G401.6 (cell line): ENCODE results near the gene AP1S1.
"Not testable (repeated sequence)": the region's sequence is repeated elsewhere in the genome, so short reads cannot be mapped to it uniquely, and the experiment has no call there.

Experiments used
- FAIRE-seq: peaks from 2 replicates; lab custom pipeline; 2012; peaks lifted over from hg19 to GRCh38; lab: Jason Lieb, UNC

The AP1S1 gene

DNA sequence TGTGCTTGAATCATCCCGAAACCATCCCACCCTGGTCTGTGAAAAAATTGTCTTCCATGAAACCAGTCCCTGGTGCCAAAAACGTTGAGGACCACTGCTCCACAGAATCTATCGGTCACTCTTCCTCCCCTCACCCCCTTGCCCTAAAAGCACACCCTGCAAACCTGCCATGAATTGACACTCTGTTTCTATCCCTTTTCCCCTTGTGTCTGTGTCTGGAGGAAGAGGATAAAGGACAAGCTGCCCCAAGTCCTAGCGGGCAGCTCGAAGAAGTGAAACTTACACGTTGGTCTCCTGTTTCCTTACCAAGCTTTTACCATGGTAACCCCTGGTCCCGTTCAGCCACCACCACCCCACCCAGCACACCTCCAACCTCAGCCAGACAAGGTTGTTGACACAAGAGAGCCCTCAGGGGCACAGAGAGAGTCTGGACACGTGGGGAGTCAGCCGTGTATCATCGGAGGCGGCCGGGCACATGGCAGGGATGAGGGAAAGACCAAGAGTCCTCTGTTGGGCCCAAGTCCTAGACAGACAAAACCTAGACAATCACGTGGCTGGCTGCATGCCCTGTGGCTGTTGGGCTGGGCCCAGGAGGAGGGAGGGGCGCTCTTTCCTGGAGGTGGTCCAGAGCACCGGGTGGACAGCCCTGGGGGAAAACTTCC, 28.2 kb upstream of the AP1S1 start:
- FAIRE-seq: no peak

DNA sequence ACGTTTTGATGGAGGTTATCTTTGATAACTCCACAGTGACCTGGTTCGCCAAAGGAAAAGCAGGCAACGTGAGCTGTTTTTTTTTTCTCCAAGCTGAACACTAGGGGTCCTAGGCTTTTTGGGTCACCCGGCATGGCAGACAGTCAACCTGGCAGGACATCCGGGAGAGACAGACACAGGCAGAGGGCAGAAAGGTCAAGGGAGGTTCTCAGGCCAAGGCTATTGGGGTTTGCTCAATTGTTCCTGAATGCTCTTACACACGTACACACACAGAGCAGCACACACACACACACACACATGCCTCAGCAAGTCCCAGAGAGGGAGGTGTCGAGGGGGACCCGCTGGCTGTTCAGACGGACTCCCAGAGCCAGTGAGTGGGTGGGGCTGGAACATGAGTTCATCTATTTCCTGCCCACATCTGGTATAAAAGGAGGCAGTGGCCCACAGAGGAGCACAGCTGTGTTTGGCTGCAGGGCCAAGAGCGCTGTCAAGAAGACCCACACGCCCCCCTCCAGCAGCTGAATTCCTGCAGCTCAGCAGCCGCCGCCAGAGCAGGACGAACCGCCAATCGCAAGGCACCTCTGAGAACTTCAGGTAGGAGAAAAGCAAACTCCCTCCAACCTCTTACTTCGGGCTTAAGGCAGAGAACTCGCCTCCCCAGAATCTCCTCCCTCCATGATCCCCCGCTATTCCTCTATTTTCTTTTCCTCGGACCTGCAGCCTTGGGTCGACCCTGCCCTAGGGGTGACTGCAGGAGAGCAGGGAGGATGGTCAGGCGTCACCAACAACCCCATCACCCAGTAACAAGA, 27.4 kb upstream of the AP1S1 start, which contains the start of gene SERPINE1:
TSS of gene SERPINE1 (plus strand) at position 454 of the 809 bp plus-strand sequence. CDS start 1,290 bp downstream, outside the sequence.
- FAIRE-seq: peak; percentile 83

DNA sequence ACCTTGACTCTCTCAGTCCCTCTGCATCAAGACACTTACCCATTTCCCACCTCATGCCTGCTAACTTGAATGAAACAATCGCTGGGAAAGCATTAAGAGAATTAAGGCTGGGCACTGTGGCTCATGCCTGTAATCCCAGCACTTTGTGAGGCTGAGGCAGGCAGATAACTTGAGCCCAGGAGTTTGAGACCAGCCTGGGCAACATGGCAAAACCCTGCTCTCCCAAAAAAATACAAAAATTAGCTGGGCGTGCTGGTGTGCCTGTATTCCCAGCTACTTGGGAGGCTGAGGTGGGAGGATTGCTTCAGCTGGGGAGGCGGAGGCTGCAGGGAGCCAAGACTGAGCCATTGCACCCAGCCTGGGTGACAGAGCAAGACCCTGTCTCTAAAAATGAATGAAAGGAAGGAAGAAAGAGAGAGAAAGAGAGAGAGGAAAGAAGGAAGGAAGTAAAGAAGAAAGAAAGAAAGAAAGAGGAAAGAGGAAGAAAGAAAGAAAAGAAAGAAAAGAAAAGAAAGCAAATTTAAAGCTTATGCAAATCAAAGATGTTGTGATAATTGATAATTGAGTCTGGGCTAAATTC, 26.7 kb upstream of the AP1S1 start:
- FAIRE-seq: no peak

DNA sequence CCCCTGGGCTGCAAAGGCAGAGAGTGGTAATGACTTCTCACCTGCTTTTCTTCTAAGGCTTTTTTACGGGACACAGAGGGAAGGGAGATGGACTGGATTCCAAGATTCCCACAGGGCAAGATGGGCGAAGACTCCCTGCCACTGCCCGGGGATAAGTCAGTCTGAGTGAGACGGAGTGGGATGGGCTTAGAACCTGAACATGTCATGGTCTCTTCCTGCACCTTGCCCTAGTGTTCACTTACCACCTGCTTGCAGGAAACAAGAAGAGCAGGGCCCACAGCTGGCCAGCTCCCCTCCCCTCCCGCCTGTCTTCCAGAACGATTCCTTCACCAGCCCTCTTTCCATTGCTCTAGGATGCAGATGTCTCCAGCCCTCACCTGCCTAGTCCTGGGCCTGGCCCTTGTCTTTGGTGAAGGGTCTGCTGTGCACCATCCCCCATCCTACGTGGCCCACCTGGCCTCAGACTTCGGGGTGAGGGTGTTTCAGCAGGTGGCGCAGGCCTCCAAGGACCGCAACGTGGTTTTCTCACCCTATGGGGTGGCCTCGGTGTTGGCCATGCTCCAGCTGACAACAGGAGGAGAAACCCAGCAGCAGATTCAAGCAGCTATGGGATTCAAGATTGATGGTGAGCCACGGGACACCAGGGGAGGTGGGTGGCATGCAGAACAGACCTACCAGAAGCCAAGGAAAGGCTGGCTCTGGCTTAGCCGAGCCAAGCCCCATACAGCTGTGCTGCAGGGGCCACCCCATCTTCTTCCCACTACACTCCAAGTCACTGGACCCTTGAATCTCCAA, 26.0 kb upstream of the AP1S1 start:
- FAIRE-seq: no peak

DNA sequence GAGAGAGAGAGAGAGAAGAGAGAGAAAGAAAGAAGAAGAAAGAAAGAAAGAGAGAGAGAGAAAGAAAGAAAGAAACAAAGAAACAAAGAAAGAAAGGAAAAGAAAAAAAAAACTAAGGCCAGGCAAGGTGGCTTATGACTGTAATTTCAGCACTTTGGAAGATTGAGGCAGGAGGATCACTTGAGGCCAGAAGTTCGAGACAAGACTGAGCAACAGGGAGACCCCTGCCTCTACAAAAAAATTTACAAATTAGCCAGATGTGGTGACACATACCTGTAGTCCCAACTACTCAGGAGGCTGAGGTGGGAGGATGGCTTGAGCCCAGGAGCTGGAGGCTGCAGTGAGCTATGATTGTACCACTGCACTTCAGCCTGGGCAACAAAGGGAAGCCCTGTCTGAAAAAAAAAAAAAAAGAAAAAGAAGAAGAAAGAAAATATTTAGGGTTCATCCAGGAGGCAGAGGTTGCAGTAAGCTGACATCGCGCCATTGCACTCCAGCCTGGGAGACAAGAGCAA, 24.6 kb upstream of the AP1S1 start:
- no peak for FAIRE-seq

DNA sequence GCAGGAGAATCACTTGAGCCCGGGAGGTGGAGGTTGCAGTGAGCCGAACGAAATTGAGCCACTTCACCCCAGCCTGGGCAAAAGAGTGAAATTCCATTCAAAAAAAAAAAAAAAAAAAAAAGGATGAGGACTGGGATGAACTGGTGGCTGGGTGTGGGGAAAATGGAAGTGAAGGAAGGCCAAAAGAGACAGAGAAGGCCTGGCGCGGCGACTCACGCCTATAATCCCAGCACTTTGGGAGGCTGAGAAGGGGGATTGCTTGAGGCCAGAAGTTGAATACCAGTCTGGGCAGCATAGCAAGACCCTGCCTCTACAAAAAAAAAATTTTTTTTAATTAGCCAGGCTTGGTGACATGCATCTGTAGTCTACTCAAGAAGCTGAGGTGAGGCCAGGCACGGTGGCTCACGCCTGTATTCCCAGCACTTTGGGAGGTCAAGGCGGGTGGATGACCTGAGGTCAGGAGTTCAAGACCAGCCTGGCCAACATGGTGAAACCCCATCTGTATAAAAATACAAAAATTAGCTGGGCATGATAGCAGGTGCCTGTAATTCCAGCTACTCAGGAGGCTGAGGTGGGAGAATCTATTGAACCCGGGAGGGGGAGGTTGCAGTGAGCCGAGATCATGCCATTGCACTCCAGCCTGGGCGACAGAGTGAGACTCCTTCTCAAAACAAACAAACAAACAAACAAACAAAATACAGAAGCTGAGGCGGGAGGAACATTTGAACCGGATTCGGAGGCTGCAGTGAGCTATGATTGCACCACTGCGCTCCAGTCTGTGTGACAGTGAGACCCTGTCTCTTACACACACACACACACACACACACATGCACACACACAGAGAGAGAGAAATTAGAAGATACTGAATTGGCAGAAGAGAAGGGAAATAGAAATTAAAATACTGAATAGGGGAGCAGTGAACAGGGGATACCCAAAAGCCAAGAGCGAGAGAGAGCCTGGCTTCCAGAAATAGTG, 21.4 kb upstream of the AP1S1 start:
- not testable (repeated sequence) for FAIRE-seq

DNA sequence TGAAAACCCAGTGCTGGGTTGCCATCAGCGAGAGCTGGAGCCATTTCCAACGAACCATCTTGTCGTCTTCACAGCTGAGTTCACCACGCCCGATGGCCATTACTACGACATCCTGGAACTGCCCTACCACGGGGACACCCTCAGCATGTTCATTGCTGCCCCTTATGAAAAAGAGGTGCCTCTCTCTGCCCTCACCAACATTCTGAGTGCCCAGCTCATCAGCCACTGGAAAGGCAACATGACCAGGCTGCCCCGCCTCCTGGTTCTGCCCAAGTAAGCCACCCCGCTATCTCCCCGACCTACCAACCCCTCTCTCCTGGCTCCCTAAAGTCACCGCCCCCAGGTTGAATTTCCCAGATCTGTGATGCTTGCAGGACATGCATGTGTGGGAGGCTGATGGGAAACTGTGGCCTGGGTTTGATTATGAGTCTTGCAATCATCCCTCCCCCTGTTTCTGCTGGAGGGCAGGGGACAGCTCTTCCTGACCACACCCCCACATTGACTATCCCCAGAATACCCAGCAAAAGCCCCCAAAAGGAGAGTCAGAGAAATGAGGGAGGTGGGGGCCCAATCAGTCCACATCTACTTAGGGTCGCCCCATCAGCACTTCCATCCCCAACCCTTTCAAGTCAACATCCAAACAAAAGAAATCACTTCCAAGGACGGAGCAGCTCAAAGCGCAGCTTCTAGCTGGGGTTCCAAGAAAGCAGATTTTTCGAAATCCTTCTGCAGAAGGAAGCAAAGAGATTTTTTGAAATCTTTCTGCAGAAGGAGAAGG, 20.5 kb upstream of the AP1S1 start:
- FAIRE-seq: no peak

DNA sequence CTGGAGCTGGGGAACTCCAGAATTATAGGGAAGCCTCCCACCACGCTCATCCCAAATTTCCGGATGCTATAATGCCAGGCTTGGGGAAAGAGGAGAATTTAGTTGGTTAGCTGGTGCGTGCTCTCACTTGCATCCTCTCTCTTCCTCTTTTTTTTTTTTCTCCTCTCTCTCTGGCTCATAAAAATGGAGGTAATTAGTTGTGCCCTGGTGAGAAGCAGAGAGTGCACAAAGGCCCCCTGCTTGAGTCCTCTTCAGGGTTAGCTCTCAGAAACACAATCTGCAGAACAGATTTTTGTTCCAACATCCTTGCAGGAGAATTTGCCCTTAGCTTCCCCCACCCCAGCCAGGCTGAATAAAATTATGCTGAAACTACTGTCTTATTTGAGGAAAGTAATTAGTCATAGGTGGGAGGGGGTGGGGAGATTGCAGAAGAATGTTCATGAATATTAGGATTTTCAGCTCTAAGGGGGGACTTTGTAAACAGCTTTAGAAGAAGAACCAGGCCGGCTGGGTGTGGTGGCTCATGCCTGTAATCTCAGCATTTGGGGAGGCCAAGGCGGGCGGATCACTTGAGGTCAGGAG, 19.8 kb upstream of the AP1S1 start:
- no peak for FAIRE-seq

DNA sequence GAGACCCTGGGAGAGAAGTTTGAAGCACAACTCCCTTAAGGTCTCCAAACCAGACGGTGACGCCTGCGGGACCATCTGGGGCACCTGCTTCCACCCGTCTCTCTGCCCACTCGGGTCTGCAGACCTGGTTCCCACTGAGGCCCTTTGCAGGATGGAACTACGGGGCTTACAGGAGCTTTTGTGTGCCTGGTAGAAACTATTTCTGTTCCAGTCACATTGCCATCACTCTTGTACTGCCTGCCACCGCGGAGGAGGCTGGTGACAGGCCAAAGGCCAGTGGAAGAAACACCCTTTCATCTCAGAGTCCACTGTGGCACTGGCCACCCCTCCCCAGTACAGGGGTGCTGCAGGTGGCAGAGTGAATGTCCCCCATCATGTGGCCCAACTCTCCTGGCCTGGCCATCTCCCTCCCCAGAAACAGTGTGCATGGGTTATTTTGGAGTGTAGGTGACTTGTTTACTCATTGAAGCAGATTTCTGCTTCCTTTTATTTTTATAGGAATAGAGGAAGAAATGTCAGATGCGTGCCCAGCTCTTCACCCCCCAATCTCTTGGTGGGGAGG, 16.5 kb upstream of the AP1S1 start:
- no peak for FAIRE-seq

DNA sequence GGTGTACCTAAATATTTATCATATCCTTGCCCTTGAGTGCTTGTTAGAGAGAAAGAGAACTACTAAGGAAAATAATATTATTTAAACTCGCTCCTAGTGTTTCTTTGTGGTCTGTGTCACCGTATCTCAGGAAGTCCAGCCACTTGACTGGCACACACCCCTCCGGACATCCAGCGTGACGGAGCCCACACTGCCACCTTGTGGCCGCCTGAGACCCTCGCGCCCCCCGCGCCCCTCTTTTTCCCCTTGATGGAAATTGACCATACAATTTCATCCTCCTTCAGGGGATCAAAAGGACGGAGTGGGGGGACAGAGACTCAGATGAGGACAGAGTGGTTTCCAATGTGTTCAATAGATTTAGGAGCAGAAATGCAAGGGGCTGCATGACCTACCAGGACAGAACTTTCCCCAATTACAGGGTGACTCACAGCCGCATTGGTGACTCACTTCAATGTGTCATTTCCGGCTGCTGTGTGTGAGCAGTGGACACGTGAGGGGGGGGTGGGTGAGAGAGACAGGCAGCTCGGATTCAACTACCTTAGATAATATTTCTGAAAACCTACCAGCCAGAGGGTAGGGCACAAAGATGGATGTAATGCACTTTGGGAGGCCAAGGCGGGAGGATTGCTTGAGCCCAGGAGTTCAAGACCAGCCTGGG, 15.9 kb upstream of the AP1S1 start:
- peak; percentile 93 for FAIRE-seq

DNA sequence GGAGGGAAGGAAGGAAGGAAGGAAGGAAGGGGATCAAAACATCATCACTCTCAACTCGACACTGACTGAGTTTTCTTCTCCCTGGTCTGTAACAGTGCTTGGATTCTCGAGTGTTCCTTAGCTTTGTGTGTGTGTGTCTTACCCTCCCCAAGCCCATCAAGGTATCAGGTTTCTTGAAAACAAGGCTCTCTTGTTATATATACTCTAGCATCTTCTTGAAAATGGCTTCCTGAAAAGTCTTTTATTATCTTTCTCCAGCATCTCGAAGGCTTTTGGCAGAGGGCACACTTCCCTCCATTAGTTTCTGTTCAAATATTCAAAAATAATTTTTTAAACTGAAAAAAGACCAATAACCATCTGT, 14.0 kb upstream of the AP1S1 start:
- FAIRE-seq: no peak

DNA sequence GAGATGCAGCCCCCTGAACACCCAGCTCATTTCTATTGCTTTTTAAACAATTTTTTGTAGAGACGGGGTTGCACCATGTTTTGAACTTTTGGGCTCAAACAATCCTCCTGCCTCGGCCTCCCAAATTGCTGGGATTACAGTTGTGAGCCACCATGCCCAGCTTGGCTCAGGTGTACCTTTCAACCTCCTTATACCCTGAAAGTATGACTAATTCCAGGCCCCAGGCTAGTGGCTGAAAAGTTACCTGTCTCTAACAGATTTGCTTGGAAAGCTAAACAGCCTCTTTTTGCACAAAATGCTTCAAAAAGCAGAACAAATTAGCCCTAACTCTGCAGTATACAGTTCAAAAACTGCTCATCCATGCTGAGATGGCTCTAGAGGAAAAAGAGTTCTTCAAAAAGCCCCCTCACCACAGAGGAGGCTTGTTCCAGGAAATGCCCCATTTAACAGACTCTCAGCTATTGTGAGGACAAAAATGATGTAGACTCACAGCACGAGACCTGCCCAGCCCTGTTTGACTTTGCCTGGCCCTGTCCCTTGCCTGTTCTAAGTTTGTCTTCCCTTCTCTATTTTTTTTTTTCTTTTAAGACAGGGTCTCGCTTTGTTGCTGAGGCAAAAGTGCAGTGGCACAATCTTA, 13.4 kb upstream of the AP1S1 start:
- no peak for FAIRE-seq

DNA sequence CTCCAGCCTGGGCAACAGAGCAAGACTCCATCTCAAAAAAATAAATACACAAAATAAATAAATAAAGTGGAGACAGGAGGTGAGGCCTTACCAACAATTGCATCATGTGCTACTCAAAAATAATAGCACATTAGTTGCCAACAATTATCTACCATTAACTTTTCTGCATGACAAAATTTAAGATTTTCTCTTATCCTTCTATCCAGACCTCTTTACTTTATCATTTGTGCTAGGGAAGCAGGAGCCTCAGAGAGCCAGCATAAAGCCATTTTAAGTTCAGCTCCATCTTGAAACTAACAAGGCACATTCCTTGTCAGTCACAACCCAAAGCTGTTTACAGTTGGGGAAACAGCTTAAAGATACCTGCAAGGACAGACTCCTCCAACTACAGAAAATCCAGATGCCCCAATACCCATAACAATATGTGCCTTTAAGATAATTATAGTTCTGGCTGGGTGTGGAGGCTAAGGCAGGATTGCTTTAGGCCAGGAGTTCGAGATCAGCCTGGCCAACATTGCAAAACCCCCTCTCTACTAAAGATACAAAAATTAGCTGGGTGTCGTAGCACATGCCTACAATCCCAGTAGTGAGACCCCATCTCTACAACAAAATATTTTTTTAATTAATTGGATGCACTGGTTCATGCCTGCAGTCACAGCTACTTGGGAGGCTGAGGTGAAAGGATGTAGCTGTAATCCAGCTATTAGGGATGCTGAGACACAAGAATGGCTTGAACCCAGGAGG, 2.2 kb upstream of the AP1S1 start:
- no peak for FAIRE-seq

DNA sequence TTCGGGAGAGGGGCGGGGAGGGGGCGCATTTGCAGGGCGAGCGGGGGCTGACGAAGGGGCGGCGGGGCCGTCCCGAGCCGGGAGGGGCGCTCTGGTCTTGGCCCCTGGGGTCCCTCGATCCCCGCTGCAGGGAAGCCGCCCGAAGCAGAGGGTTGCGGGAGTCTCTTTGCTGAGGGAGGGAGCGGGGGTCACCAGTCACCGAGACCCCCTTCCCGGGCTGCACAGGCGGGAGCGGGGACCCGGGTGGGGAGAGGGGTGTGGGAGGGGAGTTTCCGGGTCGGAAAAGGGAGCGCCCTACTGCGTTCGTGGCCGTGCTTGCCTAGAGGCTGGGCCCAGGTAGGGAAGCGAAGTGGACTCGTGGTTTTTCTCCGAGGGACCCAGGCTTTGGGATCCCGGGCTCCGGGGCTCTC, 422 bp downstream of the AP1S1 start:
- FAIRE-seq: no peak

DNA sequence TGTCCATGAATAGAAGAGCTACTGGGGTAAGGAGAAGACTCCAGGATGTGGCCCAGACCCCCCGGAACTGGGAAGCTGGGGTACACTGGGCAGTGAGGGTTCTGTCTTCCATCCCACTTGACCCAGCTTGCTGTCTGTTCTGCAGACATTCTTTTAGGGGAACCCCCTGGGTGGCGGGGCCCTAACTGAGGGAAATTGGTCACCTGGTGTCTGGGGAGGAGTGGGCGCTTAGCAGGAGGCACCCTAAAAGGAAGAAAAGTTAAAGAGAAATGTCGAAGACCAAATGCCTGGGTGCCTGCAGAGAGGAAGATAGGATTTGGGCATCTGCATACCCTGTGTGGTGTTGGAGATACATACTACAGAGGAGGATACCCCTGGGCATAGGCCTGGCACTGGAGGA, 1.0 kb downstream of the AP1S1 start:
- no peak for FAIRE-seq

DNA sequence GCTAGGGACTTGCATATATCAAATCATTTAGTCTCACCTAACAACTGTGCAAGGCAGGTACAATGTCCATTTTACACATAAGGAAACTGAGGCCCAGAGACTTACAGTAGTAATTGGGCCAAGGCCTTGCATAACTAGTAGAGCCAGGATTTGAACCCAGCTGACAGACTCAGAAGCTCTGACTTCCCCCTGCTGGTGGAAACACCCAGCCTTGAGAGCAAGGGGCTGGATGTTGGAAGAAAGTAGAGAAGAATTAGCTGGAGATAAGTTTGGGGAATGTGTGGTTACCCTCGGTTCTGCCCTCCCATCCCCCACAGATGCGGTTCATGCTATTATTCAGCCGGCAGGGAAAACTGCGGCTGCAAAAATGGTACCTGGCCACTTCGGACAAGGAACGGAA, 2.0 kb downstream of the AP1S1 start:
- no peak for FAIRE-seq

DNA sequence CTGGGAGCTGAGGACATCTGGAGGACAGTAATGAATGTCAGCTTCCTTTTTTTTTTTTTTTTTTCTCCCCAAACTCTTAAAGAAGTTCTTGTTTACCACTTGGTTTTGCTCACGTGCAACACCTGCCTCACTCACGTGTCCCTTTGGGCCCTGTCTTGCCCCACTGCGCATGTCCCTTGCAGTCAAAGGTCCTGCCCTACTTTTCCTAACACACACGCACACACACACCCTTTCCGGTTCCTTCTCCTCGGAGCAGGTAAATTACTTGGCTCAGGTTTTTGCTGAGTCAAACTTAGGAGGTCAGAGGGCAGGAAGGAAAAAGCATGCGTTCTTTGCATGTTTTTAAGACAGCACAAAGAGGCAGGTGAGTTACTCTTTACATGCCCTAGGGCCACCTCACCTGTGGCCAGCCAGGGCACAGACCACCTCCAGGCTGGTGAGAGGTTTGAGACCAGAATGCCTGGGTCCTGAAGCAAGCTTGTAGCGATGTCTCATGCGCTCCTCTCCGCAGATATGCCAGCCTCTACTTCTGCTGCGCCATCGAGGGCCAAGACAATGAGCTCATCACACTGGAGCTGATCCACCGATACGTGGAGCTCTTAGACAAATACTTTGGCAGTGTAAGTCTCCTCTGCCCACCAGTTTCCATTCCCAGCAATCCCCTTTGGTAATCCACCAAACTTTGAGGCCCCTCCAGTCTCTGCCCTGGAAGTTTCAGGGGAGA, 2.8 kb downstream of the AP1S1 start:
- FAIRE-seq: no peak
